NOMO-1 treated with DMSO at 0.1 percent for 48 hours (cell line): ENCODE results near the gene LARP1.

Experiments
- DNase-seq: peaks from one replicate; lab custom pipeline; 2025; ENCODE audit not compliant: unreplicated experiment; lab: John Stamatoyannopoulos, UW

The LARP1 gene

GRCh38 chr5:154788212-154788611 lies 33.0 kb downstream of the LARP1 start:
- no peak for DNase-seq

GRCh38 chr5:154791535-154791934 lies 36.4 kb downstream of the LARP1 start:
- no peak for DNase-seq

- no peak for DNase-seq
Observed at GRCh38 chr5:154793599-154794524, 38.7 kb downstream of the LARP1 start.

- no peak for DNase-seq
Observed at GRCh38 chr5:154794525-154795234, 39.5 kb downstream of the LARP1 start.

- no peak for DNase-seq
Observed at GRCh38 chr5:154795235-154795596, 40.0 kb downstream of the LARP1 start.

- no peak for DNase-seq
Observed at GRCh38 chr5:154797762-154798161, 42.6 kb downstream of the LARP1 start.

- DNase-seq = no peak
Observed at GRCh38 chr5:154800582-154800981, 45.4 kb downstream of the LARP1 start.

- no peak for DNase-seq
Observed at GRCh38 chr5:154801083-154801482, 45.9 kb downstream of the LARP1 start.

GRCh38 chr5:154802050-154802449 lies 46.9 kb downstream of the LARP1 start:
- no peak for DNase-seq

GRCh38 chr5:154806176-154806575 lies 51.0 kb downstream of the LARP1 start:
- DNase-seq = no peak

- DNase-seq = no peak
Observed at GRCh38 chr5:154811239-154811638, 56.1 kb downstream of the LARP1 start.

GRCh38 chr5:154811653-154812465 lies 56.7 kb downstream of the LARP1 start:
- peak; percentile 59 for DNase-seq

- DNase-seq = no peak
Observed at GRCh38 chr5:154813158-154813557, 58.0 kb downstream of the LARP1 start.

GRCh38 chr5:154813736-154814135 lies 58.6 kb downstream of the LARP1 start:
- no peak for DNase-seq

GRCh38 chr5:154815025-154815424 lies 59.8 kb downstream of the LARP1 start:
- no peak for DNase-seq

GRCh38 chr5:154815684-154816247 lies 60.6 kb downstream of the LARP1 start:
- DNase-seq = no peak

- no peak for DNase-seq
Observed at GRCh38 chr5:154816891-154817492, 61.8 kb downstream of the LARP1 start.

- no peak for DNase-seq
Observed at GRCh38 chr5:154817815-154818214, 62.6 kb downstream of the LARP1 start.

- no peak for DNase-seq
Observed at GRCh38 chr5:154818471-154819116, 63.4 kb downstream of the LARP1 start.

- no peak for DNase-seq
Observed at GRCh38 chr5:154819546-154819945, 64.4 kb downstream of the LARP1 start.
